ENCODE results near the gene RALGAPA2.

GRCh38 chr20:20668639-20669038 lies 43.8 kb downstream of the RALGAPA2 start:
- TF ChIP-seq FOSB (CRISPR knock-in tag; IDR thresholded peaks at IDR 0.05) (no peak), RFX5 (IDR thresholded peaks at IDR 0.05) (no peak)
